Measurements from ENCODE around the gene EXOC8.
A peak's percentile ranks its signal among the peaks of the same experiment; 100 is the strongest.

EXOC8 gene, protein sequence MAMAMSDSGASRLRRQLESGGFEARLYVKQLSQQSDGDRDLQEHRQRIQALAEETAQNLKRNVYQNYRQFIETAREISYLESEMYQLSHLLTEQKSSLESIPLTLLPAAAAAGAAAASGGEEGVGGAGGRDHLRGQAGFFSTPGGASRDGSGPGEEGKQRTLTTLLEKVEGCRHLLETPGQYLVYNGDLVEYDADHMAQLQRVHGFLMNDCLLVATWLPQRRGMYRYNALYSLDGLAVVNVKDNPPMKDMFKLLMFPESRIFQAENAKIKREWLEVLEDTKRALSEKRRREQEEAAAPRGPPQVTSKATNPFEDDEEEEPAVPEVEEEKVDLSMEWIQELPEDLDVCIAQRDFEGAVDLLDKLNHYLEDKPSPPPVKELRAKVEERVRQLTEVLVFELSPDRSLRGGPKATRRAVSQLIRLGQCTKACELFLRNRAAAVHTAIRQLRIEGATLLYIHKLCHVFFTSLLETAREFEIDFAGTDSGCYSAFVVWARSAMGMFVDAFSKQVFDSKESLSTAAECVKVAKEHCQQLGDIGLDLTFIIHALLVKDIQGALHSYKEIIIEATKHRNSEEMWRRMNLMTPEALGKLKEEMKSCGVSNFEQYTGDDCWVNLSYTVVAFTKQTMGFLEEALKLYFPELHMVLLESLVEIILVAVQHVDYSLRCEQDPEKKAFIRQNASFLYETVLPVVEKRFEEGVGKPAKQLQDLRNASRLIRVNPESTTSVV

DNA sequence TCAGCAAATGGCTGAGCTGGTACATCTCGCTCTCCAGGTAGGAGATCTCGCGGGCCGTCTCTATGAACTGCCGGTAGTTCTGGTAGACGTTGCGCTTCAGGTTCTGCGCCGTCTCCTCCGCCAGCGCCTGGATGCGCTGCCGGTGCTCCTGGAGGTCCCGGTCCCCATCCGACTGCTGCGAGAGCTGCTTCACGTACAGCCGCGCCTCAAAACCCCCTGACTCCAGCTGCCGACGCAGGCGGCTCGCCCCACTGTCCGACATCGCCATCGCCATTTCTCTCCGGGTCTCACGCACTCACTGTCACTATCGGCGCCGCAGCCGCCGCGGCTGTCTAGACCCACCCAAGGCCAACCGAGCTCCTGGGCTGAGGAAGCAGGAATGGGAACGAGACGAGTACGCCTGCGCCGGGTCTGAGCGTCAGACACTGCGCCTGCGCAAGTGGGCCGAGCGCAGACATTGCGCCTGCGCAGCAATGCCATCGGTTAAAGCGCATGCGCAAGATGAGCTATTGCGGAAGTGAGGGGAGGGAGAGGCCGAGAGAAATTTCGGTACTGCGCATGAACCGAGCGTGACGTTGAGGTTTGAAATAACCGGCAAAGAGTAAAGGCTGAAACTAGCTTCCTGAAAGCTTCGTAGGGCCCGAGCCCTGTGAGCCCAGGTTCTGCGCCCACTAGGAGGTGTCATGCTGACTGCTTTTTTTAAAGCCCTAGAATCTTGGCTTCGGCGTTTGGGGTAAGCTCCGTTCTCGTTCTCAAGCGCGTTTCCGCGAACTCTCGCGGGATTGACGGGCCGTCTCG lies at the start of gene EXOC8:
EXOC8 (minus strand) TSS at position 381 of the 798 bp plus-strand sequence; CDS start at position 274, 107 bp downstream.
- peak; percentile 99 for DNase-seq (ENCODE audit: low spot score)

DNA sequence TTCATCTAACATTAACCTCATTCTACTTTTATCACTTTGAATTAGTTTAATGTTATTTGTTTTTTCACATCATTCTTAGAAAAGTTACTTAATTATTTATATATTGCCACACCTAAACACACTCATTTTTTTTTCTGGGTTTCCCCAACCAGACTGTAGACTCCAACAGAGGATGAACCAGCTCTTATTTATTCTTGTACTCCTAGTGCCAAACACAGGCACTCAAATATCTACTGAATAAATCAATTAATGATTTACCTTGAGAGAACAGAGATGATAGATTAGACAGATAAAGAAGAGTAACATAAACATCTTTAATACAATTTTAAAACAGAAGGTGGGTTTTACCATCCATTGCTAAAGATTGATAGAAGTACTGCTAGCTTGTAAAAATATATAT lies 48.8 kb upstream of the EXOC8 start:
- DNase-seq (ENCODE audit: low spot score) = no peak

DNA sequence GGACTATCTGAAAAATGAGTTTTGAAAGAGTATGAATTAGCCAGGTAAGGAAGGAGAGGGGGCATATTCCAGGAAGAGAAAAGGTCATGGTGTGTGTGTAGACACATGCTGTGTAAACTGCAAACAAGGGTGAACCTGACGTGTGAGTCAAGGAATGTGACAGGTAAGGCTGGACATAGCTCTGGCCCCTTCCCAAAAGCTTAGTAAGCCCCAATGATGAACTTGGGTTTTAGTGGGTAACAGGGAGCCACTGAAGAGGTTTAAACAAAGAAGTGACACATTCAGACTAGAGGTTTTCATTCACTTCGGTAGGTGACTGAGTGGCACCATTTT lies 47.7 kb upstream of the EXOC8 start:
- DNase-seq (ENCODE audit: low spot score) = no peak

DNA sequence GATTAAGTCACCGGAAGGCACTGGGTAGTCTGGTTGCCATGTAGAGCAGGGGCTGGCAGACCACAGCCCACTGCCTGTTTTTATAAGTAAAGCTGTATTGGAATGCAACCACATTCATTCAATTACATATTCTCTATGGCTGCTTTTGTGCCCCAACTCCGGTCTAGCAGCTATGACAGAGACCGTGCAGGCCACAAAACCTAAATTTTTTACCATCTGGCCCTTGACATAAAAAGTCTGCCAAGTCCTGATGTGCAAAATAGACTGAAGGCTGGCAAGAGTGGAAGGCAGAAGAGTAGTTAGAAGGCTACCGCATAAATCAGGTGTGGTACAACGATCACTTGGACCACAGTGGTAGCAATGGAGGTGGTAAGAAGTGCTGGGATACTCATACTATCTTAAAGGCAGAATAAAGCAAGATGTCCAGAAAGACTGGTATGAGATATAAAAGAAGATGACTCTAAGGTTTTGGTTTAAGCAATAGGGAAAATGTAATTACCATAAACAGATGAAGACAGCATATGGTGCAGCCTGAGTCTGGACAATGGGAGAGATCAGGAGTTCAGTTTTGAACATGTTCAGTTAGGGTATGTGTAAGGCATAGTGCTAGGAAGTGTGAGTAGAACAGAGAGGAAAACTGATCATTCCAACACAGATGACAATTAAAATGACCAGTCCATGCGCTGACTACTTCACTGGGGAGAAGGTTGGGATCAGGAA lies 47.2 kb upstream of the EXOC8 start:
- DNase-seq (ENCODE audit: low spot score) = no peak

DNA sequence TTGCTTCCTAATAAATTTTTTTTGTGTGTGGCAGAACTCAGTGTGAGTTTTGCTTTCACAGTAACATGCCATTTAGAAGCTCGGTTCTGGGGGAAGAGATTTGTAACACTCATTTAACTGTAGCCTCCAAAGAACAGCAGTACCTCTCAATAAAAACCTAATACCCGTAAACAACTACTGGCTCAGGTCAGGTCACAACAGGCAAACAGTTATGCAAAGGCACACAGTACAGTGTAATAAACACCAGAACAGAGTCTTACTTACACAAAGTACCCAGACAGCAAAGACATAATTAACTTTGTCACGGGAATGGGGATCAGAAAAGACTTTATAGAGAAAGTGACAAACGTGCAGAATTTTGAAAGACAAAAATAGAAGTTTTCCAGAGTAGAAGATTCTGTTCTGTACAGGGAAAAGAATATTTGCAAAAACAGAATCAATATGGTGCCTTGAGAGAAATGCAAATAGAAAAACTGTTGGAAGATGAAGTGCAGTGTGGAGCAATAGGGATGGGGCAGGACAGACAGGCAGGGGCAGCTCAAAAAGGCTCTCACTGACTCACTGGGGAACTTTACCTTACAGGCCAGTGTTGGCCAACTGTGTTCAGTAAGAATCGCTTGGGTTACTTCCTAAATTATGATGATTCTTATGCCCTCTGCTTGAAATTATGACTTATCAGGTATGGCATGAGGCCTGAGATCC lies 45.7 kb upstream of the EXOC8 start:
- DNase-seq (ENCODE audit: low spot score) = no peak

DNA sequence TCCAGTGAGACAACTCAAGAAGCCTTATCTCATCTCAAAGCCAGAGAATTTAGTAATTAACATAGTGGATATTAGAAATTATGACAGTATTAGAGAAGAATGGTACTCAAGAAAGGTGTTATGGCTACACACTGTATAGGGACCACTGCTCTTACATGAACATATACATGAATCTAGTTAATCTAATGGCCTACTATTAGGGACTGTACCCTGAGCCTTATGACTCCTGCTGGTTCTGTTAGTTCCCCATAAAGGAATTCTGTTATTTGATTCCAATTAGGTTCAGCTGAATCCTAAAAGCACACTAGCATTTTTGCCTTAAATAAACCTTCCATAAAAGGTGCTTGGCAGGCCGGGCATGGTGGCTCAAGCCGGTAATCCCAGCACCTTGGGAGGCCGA lies 44.8 kb upstream of the EXOC8 start:
- DNase-seq (ENCODE audit: low spot score) = no peak

DNA sequence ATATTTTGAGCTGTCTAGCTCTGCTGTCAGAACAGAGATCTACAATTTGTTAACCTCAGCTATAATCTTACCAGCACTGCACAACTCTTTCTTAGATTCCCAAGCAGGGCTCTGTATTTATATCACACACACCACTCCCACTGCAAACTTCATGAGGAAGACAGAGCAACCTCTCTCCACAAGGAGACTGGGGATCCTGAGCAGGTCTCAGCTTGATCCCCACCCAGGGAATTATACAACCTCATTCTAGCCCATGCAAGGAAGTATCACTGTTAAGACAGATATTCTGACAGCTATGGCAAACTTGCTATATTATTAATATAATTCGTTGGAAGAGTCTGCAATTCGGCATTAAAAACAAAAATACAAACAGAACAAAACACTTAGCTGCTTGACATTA lies 44.1 kb upstream of the EXOC8 start:
- DNase-seq (ENCODE audit: low spot score) = no peak

DNA sequence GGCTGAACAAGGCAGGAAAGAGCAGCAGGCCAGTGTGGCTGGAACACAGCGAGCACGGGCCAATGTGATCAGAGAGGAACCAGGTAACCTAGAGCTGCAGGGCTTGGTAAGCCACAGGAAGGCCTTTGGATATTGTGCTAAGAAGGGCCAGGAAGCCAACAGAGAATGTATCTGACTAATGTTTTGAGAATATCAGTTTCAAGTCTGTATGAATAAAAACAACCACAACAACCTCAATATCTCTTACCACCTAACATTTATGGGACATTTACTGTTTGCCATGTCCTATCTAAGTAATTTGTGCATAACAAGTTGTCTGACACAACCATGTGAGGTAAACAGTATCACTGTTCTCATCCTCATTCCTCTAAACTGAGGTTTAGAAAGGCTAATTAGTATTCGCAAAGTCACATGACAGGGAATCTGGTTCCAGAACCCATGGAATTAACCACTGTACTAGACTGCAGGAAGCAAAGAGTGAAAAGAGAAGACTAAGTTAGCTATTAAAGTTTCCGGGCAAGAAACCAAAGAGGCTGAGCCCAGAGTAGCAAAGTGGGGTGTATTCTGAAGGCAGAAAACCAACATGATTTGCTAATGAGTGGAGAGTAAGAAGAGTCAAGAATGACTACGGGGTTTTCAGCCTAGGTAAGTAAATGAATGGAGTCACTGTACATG lies 39.4 kb upstream of the EXOC8 start:
- no peak for DNase-seq (ENCODE audit: low spot score)

DNA sequence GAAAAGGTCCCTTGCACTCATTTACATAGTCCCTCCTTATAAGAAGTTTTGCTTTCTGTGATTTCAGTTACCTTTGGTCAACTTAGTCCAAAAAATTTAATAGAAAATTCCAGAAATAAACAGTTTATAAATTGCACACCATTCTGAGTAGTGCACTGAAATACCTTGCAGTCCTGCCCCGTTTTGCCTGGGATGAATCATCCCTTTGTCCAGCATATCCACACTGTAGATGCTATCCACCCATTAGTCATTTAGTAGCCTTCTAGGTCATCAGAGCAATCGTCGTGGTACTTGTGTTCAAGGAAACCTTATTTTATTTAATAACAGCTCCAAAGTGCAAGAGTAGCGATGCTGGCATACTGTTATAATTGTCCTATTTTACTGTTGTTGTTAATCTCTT lies 38.4 kb upstream of the EXOC8 start:
- DNase-seq (ENCODE audit: low spot score) = no peak

DNA sequence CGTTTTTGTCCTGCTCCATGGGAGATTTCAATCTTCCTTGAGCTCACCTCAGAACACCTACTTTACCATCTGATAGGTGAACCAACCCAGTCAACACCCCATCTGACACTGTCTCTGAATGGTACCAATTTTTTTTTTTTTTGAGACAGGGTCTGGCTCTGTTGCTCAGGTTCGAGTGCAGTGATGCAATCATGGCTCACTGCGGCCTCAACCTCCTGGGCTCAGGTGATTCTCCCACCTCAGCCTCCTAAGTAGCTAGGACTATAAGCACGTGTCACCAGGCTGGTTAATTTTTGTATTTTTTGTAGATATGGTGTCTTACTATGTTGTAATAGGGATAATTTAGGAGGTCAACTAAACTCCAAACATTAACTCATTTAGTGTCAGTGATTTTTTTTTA lies 36.7 kb upstream of the EXOC8 start:
- no peak for DNase-seq (ENCODE audit: low spot score)

DNA sequence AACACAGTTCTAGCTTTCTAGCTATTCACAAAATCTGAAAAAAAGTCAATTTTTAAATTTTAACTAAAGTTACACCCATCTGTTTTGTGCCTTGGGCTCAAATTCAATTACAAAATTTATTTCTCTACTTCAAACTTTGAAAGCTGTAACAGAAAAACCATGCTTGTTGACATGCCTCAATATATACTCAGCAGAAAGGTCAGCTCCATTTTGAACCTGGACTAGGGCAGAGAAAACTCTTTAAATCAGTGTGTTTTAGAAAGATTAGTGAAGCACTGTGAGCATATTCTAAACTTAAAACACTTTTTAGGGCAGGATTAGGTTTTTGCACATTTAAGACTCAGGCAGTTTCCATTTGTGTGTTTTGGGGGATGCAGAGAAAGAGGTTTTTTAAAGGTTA lies 34.8 kb upstream of the EXOC8 start:
- DNase-seq (ENCODE audit: low spot score) = no peak

DNA sequence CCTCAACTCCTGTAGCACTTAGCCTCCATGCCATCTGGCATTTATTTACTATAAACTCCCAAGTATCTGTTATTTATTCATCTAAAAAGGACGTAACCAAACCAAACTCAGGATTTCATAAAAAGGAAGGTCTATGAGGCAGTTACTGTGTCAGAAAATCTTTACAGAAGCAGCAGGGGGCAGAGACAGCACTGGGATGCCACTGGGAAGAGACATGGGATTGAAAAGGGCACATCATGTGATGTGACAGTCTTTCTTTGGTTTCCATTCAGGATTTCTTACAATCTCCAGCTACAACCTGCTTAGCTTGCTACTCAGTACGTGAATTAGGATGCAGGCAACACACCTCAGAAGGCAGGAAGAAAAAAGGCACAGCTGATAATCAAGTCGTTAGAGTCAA lies 31.6 kb upstream of the EXOC8 start:
- no peak for DNase-seq (ENCODE audit: low spot score)

DNA sequence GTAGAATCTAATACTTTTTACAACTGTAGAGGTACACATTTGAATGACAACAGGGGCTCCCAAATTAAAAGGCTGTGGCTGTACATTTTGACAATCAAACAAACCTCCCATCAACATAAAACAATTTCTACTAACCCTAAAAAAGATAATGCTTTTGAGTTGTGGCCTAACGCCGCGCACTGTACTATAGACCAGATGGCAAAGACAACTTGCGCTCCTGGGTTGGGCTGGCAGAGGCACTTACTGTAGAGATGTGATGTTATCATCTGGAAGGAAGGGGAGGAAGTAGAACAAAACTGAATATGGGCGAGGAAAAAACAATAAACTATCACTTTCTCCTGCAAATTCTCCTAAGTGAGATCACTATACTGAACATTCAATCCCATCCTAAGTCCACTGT lies 26.5 kb upstream of the EXOC8 start:
- no peak for DNase-seq (ENCODE audit: low spot score)

DNA sequence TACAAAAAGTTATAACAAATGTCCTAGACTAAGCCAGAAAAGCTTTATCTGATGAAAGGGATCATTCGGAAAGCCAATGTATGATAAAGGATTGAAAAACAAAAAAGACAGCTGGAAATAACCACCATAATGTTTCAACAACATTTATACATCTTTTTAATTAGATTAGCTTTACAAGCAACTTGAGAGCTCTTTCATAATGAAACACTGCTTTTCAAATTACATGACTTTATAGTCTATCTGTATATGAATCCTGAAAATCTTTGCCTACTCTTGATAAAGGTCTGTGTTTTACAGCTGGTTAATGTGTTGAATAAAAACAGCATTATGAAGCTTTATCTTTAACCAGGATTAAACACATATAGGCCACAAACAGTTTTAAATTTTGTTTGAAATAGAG lies 26.0 kb upstream of the EXOC8 start:
- no peak for DNase-seq (ENCODE audit: low spot score)

DNA sequence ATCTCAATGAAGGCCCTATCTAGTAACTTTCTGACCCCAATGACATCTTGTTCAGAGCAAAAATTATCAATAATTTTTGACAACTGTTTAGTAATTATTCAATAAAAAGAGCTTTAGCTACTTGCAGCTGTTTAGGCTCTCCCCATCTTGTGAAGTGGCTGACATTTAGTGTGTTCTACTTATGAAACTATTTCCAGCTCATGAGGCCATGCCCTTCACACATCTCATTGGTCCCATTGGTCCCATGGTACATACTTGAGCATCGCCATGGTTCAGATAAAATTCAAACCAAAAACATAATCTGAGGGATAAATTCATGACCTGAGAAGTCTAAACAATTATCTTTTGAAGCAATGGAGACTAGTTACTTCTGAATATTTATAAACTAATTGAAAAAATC lies 24.7 kb upstream of the EXOC8 start:
- no peak for DNase-seq (ENCODE audit: low spot score)

DNA sequence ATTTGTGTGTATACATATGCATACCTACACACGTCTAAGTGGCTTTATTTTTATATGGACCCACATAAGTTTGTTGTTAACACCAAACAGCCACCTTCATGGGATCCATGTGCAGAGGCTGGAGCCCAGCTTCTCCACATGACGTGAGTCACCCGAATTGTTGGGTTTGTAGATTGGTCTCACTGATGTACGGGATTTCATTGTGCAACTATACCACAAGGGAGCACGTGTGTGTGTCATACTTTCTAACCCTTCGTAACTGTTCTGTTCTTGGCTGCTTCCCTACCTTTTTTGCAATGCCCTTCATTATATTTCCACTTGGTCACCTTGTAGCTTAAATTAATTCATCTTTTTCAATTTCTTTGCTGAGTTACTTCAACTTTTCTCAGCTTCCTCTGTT lies 21.5 kb upstream of the EXOC8 start:
- DNase-seq (ENCODE audit: low spot score) = peak; percentile 80

DNA sequence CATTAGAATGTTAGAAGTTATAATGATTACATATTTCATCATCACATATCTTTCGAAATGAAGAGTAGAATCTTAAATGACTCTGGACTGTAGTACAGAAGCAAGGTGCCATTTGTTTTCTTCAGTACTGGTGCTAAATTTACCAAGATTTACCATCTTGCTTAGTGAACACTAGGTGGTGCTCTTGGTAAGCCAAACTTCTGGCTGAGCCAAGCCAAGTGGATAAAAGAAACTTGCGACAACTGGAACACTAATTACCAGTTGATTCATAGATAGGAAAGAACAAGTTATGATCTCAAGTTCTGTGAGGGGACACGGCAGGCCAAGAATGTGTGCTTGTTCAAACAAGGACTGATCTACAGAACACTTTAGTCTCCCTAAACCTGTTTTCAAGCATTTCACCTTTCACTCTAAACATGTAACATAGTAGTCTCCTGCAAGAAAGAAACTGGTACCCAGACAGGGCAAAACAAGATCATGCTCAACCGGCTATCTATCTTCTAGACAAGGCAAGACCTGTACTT lies 20.2 kb upstream of the EXOC8 start:
- peak; percentile 74 for DNase-seq (ENCODE audit: low spot score)

DNA sequence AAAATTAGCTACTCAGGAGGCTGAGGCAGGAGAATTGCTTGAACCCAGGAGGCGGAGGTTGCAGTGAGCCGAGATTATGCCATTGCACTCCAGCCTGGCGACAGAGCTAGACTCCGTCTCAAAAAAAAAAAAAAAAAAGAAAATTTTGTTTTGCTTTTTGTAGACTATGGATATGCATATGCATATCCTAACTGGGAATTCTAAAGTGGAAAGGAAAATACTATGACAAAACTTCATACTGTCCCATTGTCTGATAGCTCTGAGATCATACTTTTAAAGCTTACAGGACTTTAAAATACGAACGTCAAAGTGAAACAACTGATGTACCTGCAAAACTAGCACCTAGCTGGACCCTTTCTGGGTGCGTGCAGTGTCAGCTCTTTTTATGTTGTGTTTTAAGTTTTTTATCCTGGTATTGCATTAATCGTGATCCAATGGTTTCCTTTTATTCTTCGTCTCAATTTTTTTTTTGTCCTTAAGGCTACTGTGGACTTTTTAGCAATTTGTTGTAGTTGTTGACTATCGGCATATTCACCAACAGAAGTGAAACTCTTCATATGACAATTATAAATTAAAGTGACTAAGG lies 19.6 kb upstream of the EXOC8 start:
- no peak for DNase-seq (ENCODE audit: low spot score)

DNA sequence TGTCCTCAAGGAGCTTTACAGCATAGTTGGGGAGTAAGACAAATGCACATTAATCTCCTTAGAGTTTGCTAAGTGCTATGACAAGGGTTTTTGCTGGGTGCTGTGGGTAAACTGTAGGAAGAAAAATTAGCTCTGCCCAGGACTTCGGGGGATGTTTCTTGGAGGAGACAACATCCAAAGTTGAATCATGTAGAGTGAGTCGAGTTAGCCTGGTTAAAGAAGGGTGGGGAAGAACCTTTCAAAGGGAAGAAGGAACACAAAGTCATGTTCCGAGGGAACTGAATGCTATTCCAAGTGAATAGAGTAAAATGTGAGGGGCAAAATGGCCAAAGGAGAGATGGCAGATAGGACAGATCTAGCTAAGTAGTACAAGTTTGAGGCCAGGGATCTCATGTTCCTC lies 17.5 kb upstream of the EXOC8 start:
- DNase-seq (ENCODE audit: low spot score) = no peak

DNA sequence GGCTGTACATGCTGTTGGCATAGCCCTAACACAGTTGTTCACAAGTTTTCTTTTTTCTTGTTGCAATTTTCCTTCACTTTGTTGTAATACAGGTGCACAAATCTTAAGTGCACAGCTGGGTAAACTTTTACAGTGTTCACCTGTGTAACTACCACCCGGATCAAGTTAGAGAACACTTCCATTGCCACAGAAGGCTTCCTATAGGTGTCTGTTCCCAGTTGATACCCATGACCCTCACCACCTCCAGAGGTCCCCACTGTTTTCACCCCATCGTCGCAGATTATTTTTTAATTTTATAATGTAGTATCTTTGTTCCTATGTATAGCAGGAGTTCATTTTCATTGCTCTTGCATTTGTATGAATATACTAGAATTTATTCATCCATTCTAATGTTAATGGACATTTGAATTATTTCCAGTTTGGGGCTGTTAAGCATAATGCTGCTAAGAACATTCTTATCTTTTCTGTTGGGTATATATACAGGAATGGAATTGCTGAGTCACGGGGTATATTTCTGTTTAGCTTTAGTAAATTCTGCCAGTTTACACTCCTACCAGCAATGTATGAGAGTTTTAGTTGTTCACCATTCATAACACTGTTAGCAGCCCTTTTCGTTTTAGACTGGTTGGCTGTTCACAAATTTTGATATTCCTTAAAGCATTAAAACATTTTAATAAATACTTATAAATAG lies 16.8 kb upstream of the EXOC8 start:
- DNase-seq (ENCODE audit: low spot score) = no peak
